ENCODE measurements around the gene TMEM184A.

TMEM184A gene

GRCh38 chr7:1567896-1568510 lies 12.0 kb upstream of the TMEM184A start:
- DNase-seq (ENCODE audit: low spot score): no peak

GRCh38 chr7:1567049-1567771 lies 11.2 kb upstream of the TMEM184A start:
- DNase-seq (ENCODE audit: low spot score): no peak

- no peak for DNase-seq (ENCODE audit: low spot score)
These were observed 10.7 kb upstream of the TMEM184A start for GRCh38 chr7:1566687-1567048.

- no peak for DNase-seq (ENCODE audit: low spot score)
These were observed 8.6 kb upstream of the TMEM184A start for GRCh38 chr7:1564603-1565022.

- no peak for DNase-seq (ENCODE audit: low spot score)
These were observed 8.1 kb upstream of the TMEM184A start for GRCh38 chr7:1563981-1564602.

GRCh38 chr7:1562597-1563051 lies 6.6 kb upstream of the TMEM184A start:
- no peak for DNase-seq (ENCODE audit: low spot score)

- DNase-seq (ENCODE audit: low spot score): no peak
These were observed 6.1 kb upstream of the TMEM184A start for GRCh38 chr7:1562116-1562515.

DNA sequence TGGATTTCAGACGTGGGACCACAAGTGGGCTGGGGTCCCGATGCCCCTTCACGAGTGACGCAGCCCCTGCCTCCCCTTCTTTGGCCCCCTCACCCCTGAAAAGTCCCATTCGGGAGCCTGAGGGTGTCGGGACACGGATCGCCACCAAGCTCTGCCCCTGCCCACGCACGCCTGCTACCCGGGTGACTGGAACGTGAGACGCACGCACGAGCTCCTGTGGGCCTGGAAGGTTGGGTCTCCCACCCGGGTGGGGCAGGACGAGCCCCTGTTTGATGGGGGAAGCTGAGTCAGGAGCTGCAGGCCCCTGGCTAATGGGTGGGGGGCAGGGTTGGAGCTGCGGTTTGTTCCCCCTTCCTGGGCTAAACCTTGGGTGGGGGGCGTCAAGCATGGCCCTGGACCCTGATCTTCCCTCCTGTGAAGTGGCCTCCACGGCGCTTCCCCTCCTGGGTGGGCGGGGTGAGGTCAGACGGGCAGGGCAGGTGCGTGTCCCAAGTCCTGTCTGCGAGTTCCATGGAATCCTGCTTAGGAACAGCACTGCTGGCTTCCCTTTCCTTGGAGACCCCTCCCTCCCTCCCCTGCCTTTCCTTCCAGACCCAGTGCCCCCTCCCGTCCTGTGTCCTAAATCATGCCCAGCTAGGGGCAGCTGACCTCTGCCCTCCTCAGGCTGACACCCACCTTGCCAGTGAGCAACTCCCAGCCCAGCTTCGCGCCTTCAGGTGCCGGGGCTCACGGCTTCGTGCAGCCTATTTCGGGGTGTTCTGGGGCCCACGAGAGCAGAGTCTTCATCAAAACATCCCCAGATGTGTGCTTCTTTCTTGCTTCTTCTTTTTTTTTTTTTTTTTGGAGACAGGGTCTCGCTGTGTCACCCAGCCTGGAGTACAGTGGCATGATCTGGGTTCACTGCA lies 5.3 kb upstream of the TMEM184A start:
- DNase-seq (ENCODE audit: low spot score): no peak

DNA sequence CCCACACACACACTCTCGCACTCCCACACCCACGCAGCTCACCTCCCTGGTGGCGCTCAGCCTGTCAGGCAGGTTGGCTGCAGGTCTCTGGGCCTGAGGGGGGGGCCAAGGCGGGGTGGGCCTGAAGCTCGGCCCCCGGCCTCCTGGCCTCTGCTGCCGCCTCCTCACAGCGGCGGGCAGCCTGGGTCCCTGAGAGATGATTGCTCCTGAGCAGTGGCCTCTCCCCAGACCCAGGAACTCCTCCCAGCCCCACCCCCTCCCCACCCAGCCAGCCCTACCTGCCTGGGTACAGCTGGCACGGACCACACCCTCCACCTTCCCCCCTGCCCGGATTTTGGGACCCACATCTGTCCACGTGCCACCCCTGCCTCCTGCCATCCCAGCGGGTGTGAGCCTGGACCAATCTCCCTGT lies 4.6 kb upstream of the TMEM184A start:
- no peak for DNase-seq (ENCODE audit: low spot score)

- DNase-seq (ENCODE audit: low spot score): no peak
These were observed 3.9 kb upstream of the TMEM184A start for GRCh38 chr7:1559626-1560590.

GRCh38 chr7:1558841-1559625 lies 3.0 kb upstream of the TMEM184A start:
- DNase-seq (ENCODE audit: low spot score): no peak

DNA sequence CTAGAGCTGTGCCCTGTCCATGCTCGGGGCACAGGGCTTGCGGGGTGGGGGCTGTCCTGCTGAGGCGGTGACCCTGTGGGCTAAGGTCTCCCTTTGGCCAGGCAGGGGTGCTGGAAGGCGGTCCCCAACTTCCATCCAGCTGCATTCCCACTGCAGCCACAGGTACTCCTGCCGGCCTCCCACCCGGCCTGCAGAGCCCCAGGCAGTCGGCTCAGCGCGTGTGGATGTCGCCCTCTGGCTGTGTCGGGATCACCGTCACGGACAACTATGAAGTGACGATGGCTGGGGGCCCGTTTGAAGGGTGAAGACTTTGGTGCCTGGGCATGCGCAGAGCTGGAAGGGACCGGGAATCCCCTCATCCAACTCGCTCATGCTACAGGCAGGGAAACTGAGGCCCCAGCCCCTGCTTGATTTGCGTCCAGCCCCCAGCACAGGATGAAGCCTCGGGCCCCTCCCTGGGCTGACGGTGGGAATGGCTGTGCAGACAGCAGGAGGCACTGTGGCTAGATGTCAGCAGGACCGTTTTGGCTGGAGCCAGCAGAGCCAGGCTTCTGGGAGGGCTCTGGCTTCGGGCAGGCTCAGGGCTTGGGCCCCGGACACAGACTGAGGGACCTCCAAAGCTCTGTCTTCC lies 2.3 kb upstream of the TMEM184A start:
- DNase-seq (ENCODE audit: low spot score): no peak

DNA sequence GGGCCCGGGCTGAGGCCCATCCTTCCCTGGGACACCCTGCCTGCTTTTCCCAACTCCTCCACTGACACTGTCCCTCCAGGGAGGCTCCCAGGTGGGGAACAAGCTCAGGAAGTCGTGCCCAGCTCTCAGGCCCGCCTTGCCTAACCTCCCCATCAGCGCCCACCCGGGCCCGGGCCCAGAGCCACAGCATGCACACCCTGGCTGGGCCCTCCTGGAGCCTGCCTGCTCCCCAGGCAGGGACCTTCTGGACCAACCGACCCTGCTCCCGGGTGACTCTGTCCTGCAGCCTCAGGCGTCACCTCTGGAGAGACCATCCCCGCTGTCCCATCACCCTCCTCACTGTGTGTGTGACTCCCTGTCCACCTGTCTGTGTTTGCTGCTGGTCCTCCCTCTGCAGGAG lies 1.8 kb upstream of the TMEM184A start:
- DNase-seq (ENCODE audit: low spot score): no peak

DNA sequence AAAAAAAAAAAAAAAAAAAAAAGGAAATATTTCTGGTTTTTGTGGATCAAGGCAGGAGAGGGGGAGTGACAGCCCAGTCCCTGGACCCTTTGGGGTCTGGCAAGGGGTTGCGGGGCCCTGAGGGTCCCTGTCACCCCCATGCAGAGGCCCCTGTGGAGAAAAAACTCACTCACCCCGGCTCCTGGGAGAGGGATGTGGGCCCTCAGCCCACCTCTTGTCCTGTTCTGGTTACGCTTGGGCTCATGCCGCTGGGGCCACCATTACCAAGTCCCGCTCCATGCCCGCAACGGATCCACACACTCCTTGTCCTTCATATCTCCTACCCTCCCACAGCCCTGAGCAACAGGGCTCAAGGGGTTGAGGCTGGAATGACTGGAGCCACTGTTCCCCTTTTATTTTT lies 1.0 kb upstream of the TMEM184A start:
- DNase-seq (ENCODE audit: low spot score): no peak

- DNase-seq (ENCODE audit: low spot score): no peak
These were observed 776 bp downstream of the TMEM184A start for GRCh38 chr7:1555046-1555812.

DNA sequence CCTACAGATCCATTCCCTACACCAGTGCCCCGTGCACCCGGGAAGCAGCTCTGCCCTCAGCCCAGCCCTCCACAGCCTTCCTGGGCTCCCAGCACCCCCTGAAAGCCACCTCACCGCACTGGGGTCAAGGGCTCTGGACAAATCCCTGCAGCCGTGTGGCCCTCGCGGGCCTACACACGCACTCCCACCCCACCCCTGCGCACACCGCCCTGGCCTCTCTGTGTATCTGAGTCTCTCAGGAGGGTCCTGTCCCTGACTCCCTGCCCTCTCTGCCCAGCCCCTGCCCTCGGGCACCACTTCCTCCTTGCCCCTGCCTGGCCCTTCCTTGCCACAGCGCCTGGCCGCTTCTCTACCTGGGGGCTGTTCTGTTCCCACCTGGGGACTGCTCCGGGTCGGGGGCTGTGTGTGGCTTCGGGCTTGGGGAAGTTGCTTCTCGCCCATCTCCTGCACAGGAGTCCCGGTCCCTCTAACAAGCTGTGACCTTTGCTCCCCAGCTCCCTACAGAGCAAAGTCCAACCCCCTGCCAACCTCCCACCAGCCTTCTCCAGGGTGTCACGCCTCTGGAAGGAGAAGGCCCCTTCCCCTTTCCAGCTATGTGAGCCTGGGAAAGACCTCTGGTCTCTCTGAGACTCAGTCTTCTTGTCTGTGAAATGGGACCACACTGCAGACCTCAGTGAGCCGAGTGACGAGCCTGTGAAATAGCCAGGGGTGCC lies 1.5 kb downstream of the TMEM184A start:
- no peak for DNase-seq (ENCODE audit: low spot score)

GRCh38 chr7:1553512-1554210 lies 2.3 kb downstream of the TMEM184A start:
- no peak for DNase-seq (ENCODE audit: low spot score)

GRCh38 chr7:1552200-1552599 lies 3.8 kb downstream of the TMEM184A start:
- no peak for DNase-seq (ENCODE audit: low spot score)

Measured in CD4-positive, alpha-beta T cell treated with Interleukin-2 at 100 ng/mL for 4 hours (primary cell).